NT2/D1 (cell line): ENCODE measurements around the gene POU2F3.

Source experiments
- SUZ12 ChIP-seq: IDR thresholded peaks from 2 replicates; pipeline ENCODE4 v1.6.1; 2011; ENCODE audit not compliant: insufficient read length, insufficient read depth; ENCODE audit errors: extremely low read depth
- YY1 ChIP-seq: IDR thresholded peaks from 2 replicates; pipeline ENCODE4 v1.6.1; 2011; ENCODE audit not compliant: insufficient read length, insufficient read depth
- ZNF274 ChIP-seq: IDR thresholded peaks from 2 replicates; pipeline ENCODE4 v1.6.1; 2011; ENCODE audit warnings: mild to moderate bottlenecking, low read depth, low read length

- TF ChIP-seq ZNF274 (no peak), SUZ12 (no peak), YY1 (no peak)
These were observed 41.3 kb downstream of the POU2F3 start for GRCh38 chr11:120281143-120281795.
